T-cell (primary cell): ENCODE data around the gene UTP4. TPM values are rescaled to one million over a fixed set of nuclear protein-coding genes. Genes with fewer than 3 reads are reported as not detected.
"Not testable (repeated sequence)": the region's sequence is repeated elsewhere in the genome, so short reads cannot be mapped to it uniquely, and the experiment has no call there.

Experiments used
- ATAC-seq, 4 experiments: fragments of 200-7000 bp in 3 of 4; fragments of 150-1000 bp in 1 of 4; cut with Tn5 transposase; replicated peaks in 1 of 4; 1 replicate in 3 of 4; 2 replicates in 1 of 4; pipeline ENCODE4 v1.10.0; 2021; ENCODE audit warnings: moderate library complexity in 3 of 4, mild to moderate bottlenecking in 2 of 4, moderate number of reproducible peaks in 1 of 4
- CTCF ChIA-PET, 2 donors: fragments of 300-600 bp; sonication (Branson Sonifier 250); formaldehyde crosslinking; loops; one replicate each; lab custom pipeline; 2022; ENCODE audit warnings: antibody characterized with exemption in 2 of 2; lab: Charles Lee
- POLR2A ChIA-PET, 2 donors: fragments of 300-600 bp; sonication (Branson Sonifier 250); formaldehyde crosslinking; loops; one replicate each; lab custom pipeline; 2022; ENCODE audit warnings: antibody characterized with exemption in 2 of 2; lab: Charles Lee
- DNase-seq, 35 experiments: peaks; one replicate each; pipeline versions ENCODE4 v3.0.0 to v3.0.0-alpha.2; 2013 to 2023
- H3K27ac ChIP-seq: one replicate; pipeline ENCODE4 v1.5.1; 2013; ENCODE audit warnings: low read length
- H3K27me3 ChIP-seq, 2 experiments: replicated peaks in 1 of 2; 1 replicate in 1 of 2; 2 replicates in 1 of 2; pipeline versions ENCODE4 v1.6.1 to v1.7.0; 2013; ENCODE audit warnings: low read length in 1 of 2, mixed read lengths in 1 of 2; ENCODE audit not compliant: control insufficient read depth in 2 of 2, insufficient read depth in 2 of 2; ENCODE audit errors: extremely low read depth in 1 of 2
- H3K36me3 ChIP-seq, 2 donors: 1 replicate in 1 of 2; 2 replicates in 1 of 2; pipeline versions ENCODE4 v1.6.1 to v1.7.0; 2013; ENCODE audit warnings: low read length in 1 of 2; ENCODE audit not compliant: control insufficient read depth in 2 of 2, insufficient read depth in 1 of 2; ENCODE audit errors: extremely low read depth in 1 of 2
- H3K4me1 ChIP-seq, 2 experiments: 1 replicate in 1 of 2; 2 replicates in 1 of 2; pipeline versions ENCODE4 v1.6.1 to v1.7.0; 2013; ENCODE audit warnings: low read length in 2 of 2, mixed read lengths in 1 of 2; ENCODE audit not compliant: insufficient read depth in 2 of 2, control insufficient read depth in 1 of 2; ENCODE audit errors: extremely low read depth in 1 of 2
- H3K4me3 ChIP-seq, 2 donors: 1 replicate in 1 of 2; 2 replicates in 1 of 2; pipeline versions ENCODE4 v1.5.1 to v1.7.0; 2013; ENCODE audit warnings: mild to moderate bottlenecking in 2 of 2, low read length in 1 of 2, moderate library complexity in 1 of 2; ENCODE audit not compliant: control insufficient read depth in 1 of 2; ENCODE audit errors: extremely low read depth in 1 of 2
- H3K9me3 ChIP-seq: 2 replicates; pipeline ENCODE4 v1.7.0; 2013
- H3K27ac Mint-ChIP-seq, 2 donors: one replicate each; pipeline ENCODE4 v1.8.0; 2020 to 2021; ENCODE audit warnings: mild to moderate bottlenecking in 2 of 2, mixed read lengths in 2 of 2
- H3K27me3 Mint-ChIP-seq, 2 donors: one replicate each; pipeline ENCODE4 v1.8.0; 2021 to 2022; ENCODE audit warnings: mixed read lengths in 2 of 2
- H3K36me3 Mint-ChIP-seq: one replicate; pipeline ENCODE4 v1.8.0; 2021; ENCODE audit warnings: mixed read lengths
- H3K4me1 Mint-ChIP-seq, 3 donors: one replicate each; pipeline ENCODE4 v1.8.0; 2020 to 2022; ENCODE audit warnings: mixed read lengths in 3 of 3, mild to moderate bottlenecking in 1 of 3
- H3K4me3 Mint-ChIP-seq, 3 donors: one replicate each; pipeline ENCODE4 v1.8.0; 2020 to 2022; ENCODE audit warnings: mild to moderate bottlenecking in 3 of 3, mixed read lengths in 3 of 3, moderate library complexity in 3 of 3
- H3K9me3 Mint-ChIP-seq, 3 donors: one replicate each; pipeline ENCODE4 v1.8.0; 2020 to 2022; ENCODE audit warnings: mixed read lengths in 3 of 3
- WGBS: methylation state at CpG from one replicate; pipeline ENCODE4 v1.1.5; 2013; ENCODE audit warnings: missing lambda C conversion rate; ENCODE audit not compliant: insufficient coverage; 5-methylcytosine and 5-hydroxymethylcytosine counted together
- total RNA-seq, 35 experiments: library from RNA in 6 of 35; stranded (reverse) in 6 of 35; fragments of 120-200 nt in 1 of 35; gene quantifications; one replicate each; pipeline versions ENCODE4 v1.2.1 to v1.2.4 and lab custom pipeline; 2013 to 2026

UTP4 gene
- total RNA-seq, 5 donors from 2014 or later (not counting 1 experiment from before 2014, with no cell fraction given) = 30.3 to 42.5 (median 37.8) TPM

- no peaks in the 10 kb centered on the region for H3K27me3 Mint-ChIP-seq
- H3K9me3 Mint-ChIP-seq = no peaks in the 10 kb centered on the region
- Histone ChIP-seq H3K9me3 (no peaks in the 10 kb centered on the region), H3K4me3 (peak overlapping the region; percentile 80 to 81), H3K27ac (peak overlapping the region; percentile 59), H3K4me1 (peaks cover 16 to 20% of the 10 kb centered on the region in 2 experiments), H3K36me3 (peaks cover 2 to 11% of the 10 kb centered on the region in 2 donors), H3K27me3 (no peaks in the 10 kb centered on the region)
- peaks cover 2% of the 10 kb centered on the region for H3K36me3 Mint-ChIP-seq
- peak in 2 of 35 experiments; percentile 18 to 39 for DNase-seq
- ATAC-seq = no peak
- peaks cover 59 to 65% (median 64%) of the 10 kb centered on the region in 3 donors for H3K4me1 Mint-ChIP-seq
- peak overlapping the region; percentile 92 to 95 (median 94) for H3K4me3 Mint-ChIP-seq
- POLR2A ChIA-PET = interaction anchor here (0.6 to 0.7 kb wide), 6 partner anchors 9 to 763 kb away, joined by 3 to 8 read pairs (median 4); no protein-coding TSS in a partner anchor
- H3K27ac Mint-ChIP-seq = peak overlapping the region; percentile 87 to 88
- CTCF ChIA-PET = interaction anchor here (0.5 to 0.7 kb wide), 2 partner anchors 21 to 585 kb away, joined by 3 to 14 read pairs; no protein-coding TSS in a partner anchor
- WGBS = 0% methylated on average over 9 of the region's 15 CpGs
Measured at GRCh38 chr16:69131167-69131838, 1.1 kb upstream of the UTP4 start.

- Mint-ChIP-seq H3K4me1 (peaks cover 57 to 68% (median 62%) of the 10 kb centered on the region in 3 donors), H3K4me3 (peak overlapping the region; percentile 92 to 95 (median 94)), H3K36me3 (peaks cover 8% of the 10 kb centered on the region), H3K27me3 (no peaks in the 10 kb centered on the region), H3K27ac (peak overlapping the region; percentile 87 to 88), H3K9me3 (no peaks in the 10 kb centered on the region)
- Histone ChIP-seq H3K36me3 (peaks cover 2 to 14% of the 10 kb centered on the region in 2 donors), H3K27me3 (no peaks in the 10 kb centered on the region), H3K4me1 (peaks cover 16 to 20% of the 10 kb centered on the region in 2 experiments), H3K27ac (peak overlapping the region; percentile 59), H3K9me3 (no peaks in the 10 kb centered on the region), H3K4me3 (peak overlapping the region; percentile 80 to 81)
- ChIA-PET CTCF (interaction anchor here (0.6 to 1.3 kb wide), 3 partner anchors 8 to 585 kb away, joined by 6 to 14 read pairs (median 6); no protein-coding TSS in a partner anchor), POLR2A (interaction anchor here (0.6 to 0.7 kb wide), 7 partner anchors 55 to 764 kb away, joined by 3 to 8 read pairs (median 4); no protein-coding TSS in a partner anchor)
- ATAC-seq = peak; percentile 61 to 69 (median 66)
- WGBS = 0% methylated on average over 39 of the region's 53 CpGs
- peak in 28 of 35 experiments; percentile 4 to 70 (median 53) for DNase-seq
Measured at GRCh38 chr16:69131839-69132423, 518 bp upstream of the UTP4 start.

DNA sequence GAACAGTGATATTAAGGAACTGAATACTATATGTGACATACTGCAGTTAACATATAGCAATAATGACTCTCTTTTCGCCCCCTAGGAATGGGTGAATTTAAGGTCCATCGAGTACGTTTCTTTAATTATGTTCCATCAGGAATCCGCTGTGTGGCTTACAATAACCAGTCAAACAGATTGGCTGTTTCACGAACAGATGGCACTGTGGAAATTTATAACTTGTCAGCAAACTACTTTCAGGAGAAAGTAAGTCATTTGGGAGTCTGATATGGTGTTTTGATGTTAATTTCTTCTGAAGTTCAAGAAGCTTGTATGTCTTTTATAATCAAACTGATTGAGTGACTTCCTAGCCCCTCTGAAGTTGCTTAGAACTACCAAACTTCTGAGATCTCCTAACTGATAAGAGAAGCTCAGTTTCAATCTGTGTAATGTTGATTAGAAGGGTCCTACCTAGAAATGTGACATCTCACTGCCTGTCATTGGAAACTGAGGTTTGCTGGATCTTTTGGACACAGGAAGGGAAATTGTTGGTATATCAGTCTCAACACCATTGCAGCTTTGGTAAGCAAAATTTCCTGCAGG is 1.0 kb downstream of the UTP4 start:
- CTCF ChIA-PET = interaction anchor here (0.5 to 1.2 kb wide), 6 partner anchors 10 to 603 kb away, joined by 3 to 8 read pairs (median 4); no protein-coding TSS in a partner anchor
- H3K36me3 Mint-ChIP-seq = peaks cover 17% of the 10 kb centered on the region
- no peaks in the 10 kb centered on the region for H3K9me3 ChIP-seq
- peaks cover 55 to 61% (median 55%) of the 10 kb centered on the region in 3 donors for H3K4me1 Mint-ChIP-seq
- POLR2A ChIA-PET = interaction anchor here (0.6 to 1.1 kb wide), 7 partner anchors 24 to 822 kb away, joined by 3 to 5 read pairs (median 4); partner anchors contain the start of genes PRMT7 (in 1 of the 2) and SLC7A6OS (in 1 of the 2)
- WGBS = 52% methylated on average over 3 of the region's 5 CpGs
- H3K9me3 Mint-ChIP-seq = no peaks in the 10 kb centered on the region
- H3K4me3 ChIP-seq = peak overlapping the region; percentile 80 to 92
- H3K27ac Mint-ChIP-seq = peak overlapping the region; percentile 83 to 93
- peaks cover 16 to 20% of the 10 kb centered on the region in 2 experiments for H3K4me1 ChIP-seq
- H3K27me3 Mint-ChIP-seq = no peaks in the 10 kb centered on the region
- no peak for ATAC-seq
- no peak overlapping the region for H3K27ac ChIP-seq
- no peak for DNase-seq
- H3K36me3 ChIP-seq = peaks cover 5 to 18% of the 10 kb centered on the region in 2 donors
- no peaks in the 10 kb centered on the region for H3K27me3 ChIP-seq
- peak overlapping the region; percentile 92 to 95 (median 94) for H3K4me3 Mint-ChIP-seq

DNA sequence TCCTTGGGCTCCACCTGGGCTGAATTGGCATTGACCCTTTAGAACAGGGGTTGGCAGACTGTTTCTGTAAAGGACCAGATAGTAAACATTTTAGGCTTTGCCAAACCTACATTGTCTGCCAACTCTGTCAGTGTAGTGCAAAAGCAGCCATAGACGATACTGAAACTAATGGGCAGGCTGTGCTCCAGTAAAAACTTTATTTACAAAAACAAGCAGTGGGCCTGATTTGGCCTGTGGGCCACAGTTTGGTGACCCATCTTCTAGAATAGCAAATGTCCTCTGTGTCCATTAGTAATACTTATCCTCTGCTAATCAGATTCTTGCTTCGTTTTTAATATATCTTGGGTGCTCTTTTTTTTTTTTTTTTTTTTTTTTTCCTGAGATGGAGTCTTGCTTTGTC is 6.2 kb downstream of the UTP4 start:
- Histone ChIP-seq H3K9me3 (no peaks in the 10 kb centered on the region), H3K27me3 (no peaks in the 10 kb centered on the region), H3K27ac (no peak overlapping the region), H3K36me3 (peaks cover 13 to 50% of the 10 kb centered on the region in 2 donors), H3K4me3 (no peak overlapping the region), H3K4me1 (peaks cover 0 to 4% of the 10 kb centered on the region in 2 experiments)
- H3K9me3 Mint-ChIP-seq = no peaks in the 10 kb centered on the region
- CTCF ChIA-PET = no interaction called here
- H3K4me3 Mint-ChIP-seq = no peak overlapping the region
- no peak overlapping the region for H3K27ac Mint-ChIP-seq
- no peak for DNase-seq
- ATAC-seq = no peak
- WGBS = no CpG with 5 or more reads among the region's 2 CpGs
- POLR2A ChIA-PET = no interaction called here
- no peaks in the 10 kb centered on the region for H3K27me3 Mint-ChIP-seq
- H3K36me3 Mint-ChIP-seq = peaks cover 52% of the 10 kb centered on the region
- H3K4me1 Mint-ChIP-seq = peaks cover 18 to 21% (median 21%) of the 10 kb centered on the region in 3 donors

- H3K27ac ChIP-seq, DNase-seq, H3K9me3 ChIP-seq, H3K4me3 Mint-ChIP-seq, H3K9me3 Mint-ChIP-seq, H3K4me3 ChIP-seq, H3K27me3 Mint-ChIP-seq, H3K27me3 ChIP-seq, H3K27ac Mint-ChIP-seq, POLR2A ChIA-PET, ATAC-seq, H3K4me1 ChIP-seq: not testable (repeated sequence)
- CTCF ChIA-PET = interaction anchor here in 1 of 2 donors (1.0 kb wide), 1 partner anchor 11 kb away, joined by 3 read pairs; no protein-coding TSS in a partner anchor
- H3K36me3 ChIP-seq = peaks cover 19 to 57% of the 10 kb centered on the region in 2 donors
- no CpG with 5 or more reads among the region's 7 CpGs for WGBS
- H3K4me1 Mint-ChIP-seq = peaks cover 10 to 14% (median 12%) of the 10 kb centered on the region in 3 donors
- peaks cover 55% of the 10 kb centered on the region for H3K36me3 Mint-ChIP-seq
Measured at GRCh38 chr16:69139464-69139863, 7.0 kb downstream of the UTP4 start.

GRCh38 chr16:69141014-69141413 is 8.6 kb downstream of the UTP4 start:
- H3K36me3 Mint-ChIP-seq = peaks cover 61% of the 10 kb centered on the region
- Histone ChIP-seq H3K27ac (no peak overlapping the region), H3K9me3 (no peaks in the 10 kb centered on the region), H3K36me3 (peaks cover 20 to 67% of the 10 kb centered on the region in 2 donors), H3K4me1 (no peaks in the 10 kb centered on the region), H3K27me3 (no peaks in the 10 kb centered on the region), H3K4me3 (no peak overlapping the region)
- WGBS = 75% methylated on average over 1 of the region's 5 CpGs
- H3K4me1 Mint-ChIP-seq = peaks cover 4 to 8% (median 7%) of the 10 kb centered on the region in 3 donors
- H3K9me3 Mint-ChIP-seq = no peaks in the 10 kb centered on the region
- ChIA-PET CTCF (interaction anchor here in 1 of 2 donors (0.7 kb wide), 1 partner anchor 1622 kb away, joined by 3 read pairs; no protein-coding TSS in a partner anchor), POLR2A (no interaction called here)
- ATAC-seq (no peak), DNase-seq (no peak)
- H3K27me3 Mint-ChIP-seq = no peaks in the 10 kb centered on the region
- no peak overlapping the region for H3K4me3 Mint-ChIP-seq
- no peak overlapping the region for H3K27ac Mint-ChIP-seq
